ENCODE measurements around the gene DCANP1. TPM values are rescaled to one million over a fixed set of nuclear protein-coding genes. Genes with fewer than 3 reads are reported as not detected.

The DCANP1 gene
- total and polyA plus RNA-seq, 2 of the 13 experiments (the other 11 are each of a cell fraction or from before 2014, with no cell fraction given), result not detected

GRCh38 chr5:135489466-135490244, 42.5 kb upstream of the DCANP1 start (continued):
- TF ChIP-seq ZNF142 (CRISPR knock-in tag; IDR thresholded peaks at IDR 0.05) (no peak), DNMT1 (CRISPR knock-in tag; IDR thresholded peaks at IDR 0.05) (no peak), TEAD3 (CRISPR knock-in tag; optimal IDR thresholded peaks at IDR 0.05; ENCODE audit: borderline replicate concordance) (no peak), TBX2 (CRISPR knock-in tag; IDR thresholded peaks at IDR 0.05; ENCODE audit: borderline replicate concordance) (no peak), ZNF761 (CRISPR knock-in tag; conservative IDR thresholded peaks at IDR 0.05) (no peak), NCOR1 (IDR thresholded peaks at IDR 0.05; ENCODE audit: borderline replicate concordance, low read length) (peak; percentile 61; the same call in 1 of the 2 replicates), ZSCAN22 (CRISPR knock-in tag; IDR thresholded peaks at IDR 0.05) (peak; percentile 82; the same call in 1 of the 2 replicates), LBX2 (CRISPR knock-in tag; IDR thresholded peaks at IDR 0.05; ENCODE audit: borderline replicate concordance) (no peak), ZNF777 (CRISPR knock-in tag; IDR thresholded peaks at IDR 0.05) (peak; percentile 24), MTA3 (CRISPR knock-in tag; IDR thresholded peaks at IDR 0.05) (no peak), MED13 (CRISPR knock-in tag; IDR thresholded peaks at IDR 0.05) (no peak), TFDP2 (CRISPR knock-in tag; IDR thresholded peaks at IDR 0.05) (peak; percentile 52; the same call in 1 of the 2 replicates)
- TF ChIP-seq, protein P1, sequence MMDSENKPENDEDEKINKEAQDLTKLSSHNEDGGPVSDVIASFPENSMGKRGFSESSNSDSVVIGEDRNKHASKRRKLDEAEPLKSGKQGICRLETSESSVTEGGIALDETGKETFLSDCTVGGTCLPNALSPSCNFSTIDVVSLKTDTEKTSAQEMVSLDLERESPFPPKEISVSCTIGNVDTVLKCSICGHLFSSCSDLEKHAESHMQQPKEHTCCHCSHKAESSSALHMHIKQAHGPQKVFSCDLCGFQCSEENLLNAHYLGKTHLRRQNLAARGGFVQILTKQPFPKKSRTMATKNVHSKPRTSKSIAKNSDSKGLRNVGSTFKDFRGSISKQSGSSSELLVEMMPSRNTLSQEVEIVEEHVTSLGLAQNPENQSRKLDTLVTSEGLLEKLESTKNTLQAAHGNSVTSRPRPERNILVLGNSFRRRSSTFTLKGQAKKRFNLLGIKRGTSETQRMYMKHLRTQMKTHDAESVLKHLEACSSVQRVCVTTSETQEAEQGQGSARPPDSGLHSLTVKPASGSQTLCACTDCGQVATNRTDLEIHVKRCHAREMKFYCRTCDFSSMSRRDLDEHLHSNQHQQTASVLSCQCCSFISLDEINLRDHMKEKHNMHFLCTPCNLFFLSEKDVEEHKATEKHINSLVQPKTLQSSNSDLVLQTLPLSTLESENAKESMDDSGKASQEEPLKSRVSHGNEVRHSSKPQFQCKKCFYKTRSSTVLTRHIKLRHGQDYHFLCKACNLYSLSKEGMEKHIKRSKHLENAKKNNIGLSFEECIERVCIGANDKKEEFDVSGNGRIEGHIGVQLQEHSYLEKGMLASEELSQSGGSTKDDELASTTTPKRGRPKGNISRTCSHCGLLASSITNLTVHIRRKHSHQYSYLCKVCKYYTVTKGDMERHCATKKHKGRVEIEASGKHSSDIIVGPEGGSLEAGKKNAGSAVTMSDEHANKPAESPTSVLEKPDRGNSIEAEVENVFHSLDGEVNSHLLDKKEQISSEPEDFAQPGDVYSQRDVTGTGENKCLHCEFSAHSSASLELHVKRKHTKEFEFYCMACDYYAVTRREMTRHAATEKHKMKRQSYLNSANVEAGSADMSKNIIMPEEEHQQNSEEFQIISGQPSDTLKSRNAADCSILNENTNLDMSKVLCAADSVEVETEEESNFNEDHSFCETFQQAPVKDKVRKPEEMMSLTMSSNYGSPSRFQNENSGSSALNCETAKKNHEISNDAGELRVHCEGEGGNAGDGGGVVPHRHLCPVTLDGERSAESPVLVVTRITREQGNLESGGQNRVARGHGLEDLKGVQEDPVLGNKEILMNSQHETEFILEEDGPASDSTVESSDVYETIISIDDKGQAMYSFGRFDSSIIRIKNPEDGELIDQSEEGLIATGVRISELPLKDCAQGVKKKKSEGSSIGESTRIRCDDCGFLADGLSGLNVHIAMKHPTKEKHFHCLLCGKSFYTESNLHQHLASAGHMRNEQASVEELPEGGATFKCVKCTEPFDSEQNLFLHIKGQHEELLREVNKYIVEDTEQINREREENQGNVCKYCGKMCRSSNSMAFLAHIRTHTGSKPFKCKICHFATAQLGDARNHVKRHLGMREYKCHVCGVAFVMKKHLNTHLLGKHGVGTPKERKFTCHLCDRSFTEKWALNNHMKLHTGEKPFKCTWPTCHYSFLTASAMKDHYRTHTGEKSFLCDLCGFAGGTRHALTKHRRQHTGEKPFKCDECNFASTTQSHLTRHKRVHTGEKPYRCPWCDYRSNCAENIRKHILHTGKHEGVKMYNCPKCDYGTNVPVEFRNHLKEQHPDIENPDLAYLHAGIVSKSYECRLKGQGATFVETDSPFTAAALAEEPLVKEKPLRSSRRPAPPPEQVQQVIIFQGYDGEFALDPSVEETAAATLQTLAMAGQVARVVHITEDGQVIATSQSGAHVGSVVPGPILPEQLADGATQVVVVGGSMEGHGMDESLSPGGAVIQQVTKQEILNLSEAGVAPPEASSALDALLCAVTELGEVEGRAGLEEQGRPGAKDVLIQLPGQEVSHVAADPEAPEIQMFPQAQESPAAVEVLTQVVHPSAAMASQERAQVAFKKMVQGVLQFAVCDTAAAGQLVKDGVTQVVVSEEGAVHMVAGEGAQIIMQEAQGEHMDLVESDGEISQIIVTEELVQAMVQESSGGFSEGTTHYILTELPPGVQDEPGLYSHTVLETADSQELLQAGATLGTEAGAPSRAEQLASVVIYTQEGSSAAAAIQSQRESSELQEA (CRISPR knock-in tag; IDR thresholded peaks at IDR 0.05; ENCODE audit: not compliant biosample characterization), result no peak

All from HepG2 (cell line).